AG10803 (cell line): ENCODE measurements around the gene L3MBTL4.

Experiments used
- DNase-seq: peaks from one replicate; pipeline ENCODE4 v3.0.0; 2010; ENCODE audit warnings: low read depth
- H3K4me3 ChIP-seq: 2 replicates; pipeline ENCODE4 v1.5.1; 2011; ENCODE audit warnings: mild to moderate bottlenecking, low read length, control low read depth
- CTCF ChIP-seq: conservative IDR thresholded peaks from 2 replicates; pipeline ENCODE4 v1.5.1; 2011; ENCODE audit warnings: mild to moderate bottlenecking, low read length, control low read depth, inconsistent platforms

The L3MBTL4 gene

GRCh38 chr18:6406075-6406909 is 8.4 kb downstream of the L3MBTL4 start:
- H3K4me3 ChIP-seq = peak overlapping the region; percentile 20; the same call in 1 of the 2 replicates
- peak; percentile 54 for DNase-seq
- no peak for TF ChIP-seq CTCF

- TF ChIP-seq CTCF = no peak
- H3K4me3 ChIP-seq = no peak overlapping the region
- DNase-seq = peak; percentile 3
These were observed 9.3 kb downstream of the L3MBTL4 start for GRCh38 chr18:6405237-6406074.

GRCh38 chr18:6404834-6405233 is 9.9 kb downstream of the L3MBTL4 start:
- no peak for TF ChIP-seq CTCF
- H3K4me3 ChIP-seq = no peak overlapping the region
- no peak for DNase-seq

- no peak overlapping the region for H3K4me3 ChIP-seq
- no peak for TF ChIP-seq CTCF
- DNase-seq = no peak
These were observed 13.0 kb downstream of the L3MBTL4 start for GRCh38 chr18:6401687-6402086.

GRCh38 chr18:6399776-6400175 is 14.9 kb downstream of the L3MBTL4 start:
- no peak overlapping the region for H3K4me3 ChIP-seq
- DNase-seq = no peak
- TF ChIP-seq CTCF = no peak

- no peak overlapping the region for H3K4me3 ChIP-seq
- TF ChIP-seq CTCF = no peak
- DNase-seq = no peak
These were observed 16.7 kb downstream of the L3MBTL4 start for GRCh38 chr18:6397931-6398566.
